Panc1 (cell line): ENCODE data around the gene TLL2. TPM values are rescaled to one million over a fixed set of nuclear protein-coding genes. Genes with fewer than 3 reads are reported as not detected.

Experiments used
- ATAC-seq: fragments of 200-7000 bp; cut with Tn5 transposase; 2 replicates; pipeline ENCODE4 v1.9.1; 2020; ENCODE audit warnings: mild to moderate bottlenecking, moderate library complexity
- BruUV-seq: library from RNA; stranded (reverse); fragments of 400-500 nt; replicated peaks from 2 replicates; lab custom pipeline; 2021; lab: Mats Ljungman, UMichigan
- CTCF ChIA-PET: fragments of 300-600 bp; sonication (Branson Sonifier 250); formaldehyde crosslinking; loops from one replicate; lab custom pipeline; 2022; ENCODE audit warnings: antibody characterized with exemption; lab: Charles Lee
- POLR2A ChIA-PET: fragments of 300-600 bp; sonication (Branson Sonifier 250); formaldehyde crosslinking; loops from one replicate; lab custom pipeline; 2022; ENCODE audit warnings: antibody characterized with exemption; lab: Charles Lee
- DNase-seq: peaks from one replicate; pipeline ENCODE4 v3.0.0-alpha.2; 2010; ENCODE audit warnings: low read depth, low spot score
- H3K27ac ChIP-seq: 2 replicates; pipeline ENCODE4 v1.5.1; 2011; ENCODE audit warnings: mild to moderate bottlenecking, low read length, inconsistent platforms
- H3K27me3 ChIP-seq: fragments of 200-500 bp; sonication (Bioruptor generic); 2 replicates; pipeline ENCODE4 v1.6.0; 2014; ENCODE audit warnings: low read length, inconsistent platforms; ENCODE audit not compliant: control insufficient read depth, insufficient read depth
- H3K36me3 ChIP-seq: fragments of 200-500 bp; sonication (Bioruptor generic); 2 replicates; pipeline ENCODE4 v1.5.1; 2014; ENCODE audit warnings: inconsistent platforms, mild to moderate bottlenecking, low read length, moderate library complexity; ENCODE audit not compliant: control insufficient read depth, insufficient read depth
- H3K4me1 ChIP-seq: 2 replicates; pipeline ENCODE4 v1.5.1; 2011; ENCODE audit warnings: inconsistent platforms, mild to moderate bottlenecking, low read length, moderate library complexity; ENCODE audit not compliant: control insufficient read depth, insufficient read depth
- H3K4me3 ChIP-seq, 2 experiments: 2 replicates each; pipeline ENCODE4 v1.5.1; 2011 to 2012; ENCODE audit warnings: low read depth in 2 of 2, low read length in 2 of 2, mild to moderate bottlenecking in 2 of 2, inconsistent platforms in 1 of 2, moderate library complexity in 1 of 2
- H3K9me3 ChIP-seq: fragments of 200-500 bp; sonication (Bioruptor generic); 2 replicates; pipeline ENCODE4 v1.5.1; 2014; ENCODE audit warnings: low read depth, mild to moderate bottlenecking, inconsistent platforms, low read length, moderate library complexity; ENCODE audit not compliant: control insufficient read depth, insufficient read depth
- POLR2AphosphoS5 ChIP-seq: IDR thresholded peaks from 2 replicates; pipeline ENCODE4 v1.6.1; 2012; ENCODE audit warnings: mild to moderate bottlenecking, low read depth, low read length, moderate library complexity
- SIN3A ChIP-seq: IDR thresholded peaks from 2 replicates; pipeline ENCODE4 v1.6.1; 2012; ENCODE audit warnings: low read depth, mild to moderate bottlenecking, low read length, moderate library complexity, borderline replicate concordance; ENCODE audit not compliant: insufficient read depth
- TCF7L2 ChIP-seq: IDR thresholded peaks from 2 replicates; pipeline ENCODE4 v1.6.1; 2011; ENCODE audit warnings: mild to moderate bottlenecking, low read depth, low read length, inconsistent platforms
- in situ Hi-C: cut with HindIII; loops from 2 replicates; pipeline ENCODE4 v1.10.0; 2016; ENCODE audit warnings: low sequenced_read_pairs, low pct_unique_long_range_greater_than_20kb
- intact Hi-C: fragments of 100-400 bp; cut with micrococcal nuclease; formaldehyde crosslinking; loops from one replicate; pipeline ENCODE4 v1.10.0; 2022; ENCODE audit not compliant: unreplicated experiment
- total RNA-seq: library from RNA; stranded (reverse); gene quantifications from one replicate; pipeline ENCODE4 v1.2.1, GENCODE V29; 2021; ENCODE audit not compliant: unreplicated experiment
- TF ChIP-seq, protein P1 (sequence below): fragments of 450-650 bp; IDR thresholded peaks from 2 replicates; pipeline ENCODE4 v1.5.1; 2017; ENCODE audit warnings: mild to moderate bottlenecking
- TF ChIP-seq, protein P2 (sequence below), 2 experiments: IDR thresholded peaks; 2 replicates each; pipeline ENCODE4 v1.6.1; 2011 to 2012; ENCODE audit warnings: low read depth in 2 of 2, control low read depth in 1 of 2, low read length in 1 of 2, mild to moderate bottlenecking in 1 of 2, moderate library complexity in 1 of 2; ENCODE audit not compliant: insufficient read depth in 1 of 2

The TLL2 gene
- total RNA-seq, 1 experiment from 2014 or later: 0.64 TPM

DNA sequence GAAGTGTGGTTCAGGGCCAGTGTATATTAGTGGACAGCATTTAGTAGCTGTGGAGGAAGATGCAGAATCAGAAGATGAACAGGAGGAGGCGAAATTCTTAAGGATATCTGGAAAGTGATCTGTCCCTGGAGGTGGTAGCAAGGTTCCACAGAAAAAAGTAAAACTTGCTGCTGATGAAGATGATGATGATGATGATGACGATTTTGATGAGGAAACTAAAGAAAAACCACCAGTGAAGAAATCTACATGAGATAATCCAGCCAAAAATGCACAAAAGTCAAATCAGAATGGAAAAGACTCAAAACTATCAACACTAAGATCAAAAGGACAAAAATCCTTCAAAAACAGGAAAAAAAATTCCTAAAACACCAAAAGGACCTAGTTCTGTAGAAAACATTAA lies 46.8 kb upstream of the TLL2 start:
- CTCF ChIA-PET: no interaction called here
- no peak for ATAC-seq

DNA sequence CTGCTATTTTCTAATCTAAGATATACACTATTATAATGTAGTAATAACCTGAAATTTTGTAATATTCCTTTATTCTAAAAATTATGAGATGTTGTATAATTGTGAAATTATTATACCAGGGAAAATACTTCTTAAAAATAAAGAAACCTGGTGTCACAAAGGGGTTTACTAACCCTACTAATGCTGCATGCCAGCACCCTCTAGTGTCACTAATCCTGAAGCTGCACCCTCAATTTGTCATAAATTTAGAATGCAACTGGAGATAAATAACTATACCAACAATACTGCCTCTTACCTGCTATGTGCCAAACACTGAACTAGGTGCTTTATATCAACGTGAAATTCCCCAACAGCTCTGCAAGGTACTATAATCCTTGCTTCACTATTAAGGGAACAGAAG lies 42.3 kb upstream of the TLL2 start:
- intact Hi-C loops: no loop called here
- ChIA-PET CTCF (no interaction called here), POLR2A (interaction anchor here (0.6 kb wide), 1 partner anchor 118 kb away, joined by 3 read pairs; no protein-coding TSS in a partner anchor)
- ATAC-seq (no peak), DNase-seq (no peak)
- Histone ChIP-seq H3K27ac (no peak overlapping the region), H3K4me3 (no peak overlapping the region), H3K4me1 (no peaks in the 10 kb centered on the region), H3K27me3 (no peaks in the 10 kb centered on the region), H3K36me3 (peaks cover 37% of the 10 kb centered on the region), H3K9me3 (no peaks in the 10 kb centered on the region)
- in situ Hi-C loops: no loop called here
- TF ChIP-seq, protein P1, sequence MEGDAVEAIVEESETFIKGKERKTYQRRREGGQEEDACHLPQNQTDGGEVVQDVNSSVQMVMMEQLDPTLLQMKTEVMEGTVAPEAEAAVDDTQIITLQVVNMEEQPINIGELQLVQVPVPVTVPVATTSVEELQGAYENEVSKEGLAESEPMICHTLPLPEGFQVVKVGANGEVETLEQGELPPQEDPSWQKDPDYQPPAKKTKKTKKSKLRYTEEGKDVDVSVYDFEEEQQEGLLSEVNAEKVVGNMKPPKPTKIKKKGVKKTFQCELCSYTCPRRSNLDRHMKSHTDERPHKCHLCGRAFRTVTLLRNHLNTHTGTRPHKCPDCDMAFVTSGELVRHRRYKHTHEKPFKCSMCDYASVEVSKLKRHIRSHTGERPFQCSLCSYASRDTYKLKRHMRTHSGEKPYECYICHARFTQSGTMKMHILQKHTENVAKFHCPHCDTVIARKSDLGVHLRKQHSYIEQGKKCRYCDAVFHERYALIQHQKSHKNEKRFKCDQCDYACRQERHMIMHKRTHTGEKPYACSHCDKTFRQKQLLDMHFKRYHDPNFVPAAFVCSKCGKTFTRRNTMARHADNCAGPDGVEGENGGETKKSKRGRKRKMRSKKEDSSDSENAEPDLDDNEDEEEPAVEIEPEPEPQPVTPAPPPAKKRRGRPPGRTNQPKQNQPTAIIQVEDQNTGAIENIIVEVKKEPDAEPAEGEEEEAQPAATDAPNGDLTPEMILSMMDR: peak; percentile 57; the same call in 1 of the 2 replicates
- TF ChIP-seq POLR2AphosphoS5: no peak
- TF ChIP-seq TCF7L2: no peak
- no peak for TF ChIP-seq SIN3A
- BruUV-seq: no TSS peak

More for the DNA sequence above, 46.8 kb upstream of the TLL2 start:
- no TSS peak for BruUV-seq
- in situ Hi-C loops: no loop called here
- H3K4me3 ChIP-seq: no peak overlapping the region
- intact Hi-C loops: no loop called here
- H3K27me3 ChIP-seq: no peaks in the 10 kb centered on the region
- no peaks in the 10 kb centered on the region for H3K4me1 ChIP-seq
- H3K27ac ChIP-seq: no peak overlapping the region
- peaks cover 19% of the 10 kb centered on the region for H3K36me3 ChIP-seq
- H3K9me3 ChIP-seq: no peaks in the 10 kb centered on the region
- no peak for DNase-seq
- POLR2A ChIA-PET: no interaction called here
- TF ChIP-seq SIN3A (no peak), TCF7L2 (no peak), POLR2AphosphoS5 (no peak)
- TF ChIP-seq, protein P1: no peak
- TF ChIP-seq, protein P2, sequence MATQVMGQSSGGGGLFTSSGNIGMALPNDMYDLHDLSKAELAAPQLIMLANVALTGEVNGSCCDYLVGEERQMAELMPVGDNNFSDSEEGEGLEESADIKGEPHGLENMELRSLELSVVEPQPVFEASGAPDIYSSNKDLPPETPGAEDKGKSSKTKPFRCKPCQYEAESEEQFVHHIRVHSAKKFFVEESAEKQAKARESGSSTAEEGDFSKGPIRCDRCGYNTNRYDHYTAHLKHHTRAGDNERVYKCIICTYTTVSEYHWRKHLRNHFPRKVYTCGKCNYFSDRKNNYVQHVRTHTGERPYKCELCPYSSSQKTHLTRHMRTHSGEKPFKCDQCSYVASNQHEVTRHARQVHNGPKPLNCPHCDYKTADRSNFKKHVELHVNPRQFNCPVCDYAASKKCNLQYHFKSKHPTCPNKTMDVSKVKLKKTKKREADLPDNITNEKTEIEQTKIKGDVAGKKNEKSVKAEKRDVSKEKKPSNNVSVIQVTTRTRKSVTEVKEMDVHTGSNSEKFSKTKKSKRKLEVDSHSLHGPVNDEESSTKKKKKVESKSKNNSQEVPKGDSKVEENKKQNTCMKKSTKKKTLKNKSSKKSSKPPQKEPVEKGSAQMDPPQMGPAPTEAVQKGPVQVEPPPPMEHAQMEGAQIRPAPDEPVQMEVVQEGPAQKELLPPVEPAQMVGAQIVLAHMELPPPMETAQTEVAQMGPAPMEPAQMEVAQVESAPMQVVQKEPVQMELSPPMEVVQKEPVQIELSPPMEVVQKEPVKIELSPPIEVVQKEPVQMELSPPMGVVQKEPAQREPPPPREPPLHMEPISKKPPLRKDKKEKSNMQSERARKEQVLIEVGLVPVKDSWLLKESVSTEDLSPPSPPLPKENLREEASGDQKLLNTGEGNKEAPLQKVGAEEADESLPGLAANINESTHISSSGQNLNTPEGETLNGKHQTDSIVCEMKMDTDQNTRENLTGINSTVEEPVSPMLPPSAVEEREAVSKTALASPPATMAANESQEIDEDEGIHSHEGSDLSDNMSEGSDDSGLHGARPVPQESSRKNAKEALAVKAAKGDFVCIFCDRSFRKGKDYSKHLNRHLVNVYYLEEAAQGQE (IDR thresholded peaks at IDR 0.05; ENCODE audit: insufficient read depth in 1 of 2, low read depth in 2 of 2, low read length in 1 of 2): no peak
